Activated T-cell treated with anti-CD3 and anti-CD28 coated beads, Interleukin-2, amount 50 U/mL, for 1 hour (primary cell): ENCODE results near the gene CACNG4.

ENCODE experiments used
- DNase-seq: peaks from one replicate; pipeline ENCODE4 v3.0.0-alpha.2; 2020

Gene CACNG4

DNA sequence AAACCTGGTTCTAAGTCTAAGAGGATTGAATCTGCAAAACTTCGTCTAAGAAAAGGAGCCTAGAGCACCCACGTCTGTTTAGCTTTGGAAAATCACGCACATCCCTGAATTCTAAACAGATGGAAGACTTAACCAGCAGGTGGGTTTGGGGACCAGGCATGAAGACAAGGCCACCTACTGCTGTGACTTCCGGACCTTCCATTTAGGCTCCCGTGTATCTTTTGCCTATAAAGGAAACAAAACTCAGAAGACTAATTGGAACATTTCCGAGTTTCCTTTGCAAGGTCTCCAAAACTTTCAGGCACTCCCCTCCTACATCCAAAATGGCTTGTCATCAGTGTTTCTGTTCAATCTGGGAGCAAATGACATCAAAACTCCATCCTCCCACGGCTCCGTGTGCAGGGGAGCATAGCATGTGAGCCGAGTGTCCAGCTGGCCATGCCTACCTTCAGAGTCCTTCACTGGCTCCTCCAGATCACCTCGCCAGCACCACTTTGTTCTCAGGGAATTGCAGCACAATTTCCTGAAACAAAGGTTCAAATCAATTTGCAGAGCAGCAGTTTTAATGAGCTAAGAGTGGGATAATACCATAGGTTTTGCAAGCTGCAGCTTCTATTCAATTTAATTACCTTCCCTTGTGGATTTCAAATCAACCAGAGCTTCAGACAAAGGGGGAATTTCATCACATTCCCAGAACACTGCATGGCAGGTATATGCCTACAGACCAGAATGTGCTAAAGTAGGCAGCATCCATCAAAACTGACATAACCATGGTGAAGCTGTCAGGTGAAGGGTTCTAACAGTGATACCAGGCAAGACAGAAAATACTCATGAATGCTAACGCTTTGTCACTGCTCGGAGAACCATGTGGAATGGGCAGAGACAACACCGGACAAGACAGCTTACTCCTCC is 103.3 kb downstream of the CACNG4 start:
- no peak for DNase-seq

DNA sequence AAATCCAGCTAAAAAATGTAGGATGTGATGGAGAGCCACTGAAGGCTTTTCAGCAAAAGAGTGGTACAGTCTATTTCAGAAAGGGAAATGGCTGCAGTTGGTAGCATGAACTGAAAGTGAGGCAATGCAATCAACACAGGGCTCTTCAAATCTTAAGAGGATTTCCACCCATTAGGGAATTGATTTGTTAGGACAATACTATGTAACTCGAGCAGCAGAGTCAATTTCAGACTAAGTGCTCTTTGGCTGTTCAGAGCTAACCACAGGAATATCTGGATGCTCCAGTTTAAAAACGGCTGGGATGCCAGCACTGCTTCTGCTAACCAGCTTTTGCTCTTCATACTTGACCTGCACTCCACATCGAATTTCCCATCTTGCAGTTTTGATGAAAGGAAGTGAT is 104.5 kb downstream of the CACNG4 start:
- no peak for DNase-seq

- no peak for DNase-seq
Measured at GRCh38 chr17:67069603-67070136, 105.2 kb downstream of the CACNG4 start.

DNA sequence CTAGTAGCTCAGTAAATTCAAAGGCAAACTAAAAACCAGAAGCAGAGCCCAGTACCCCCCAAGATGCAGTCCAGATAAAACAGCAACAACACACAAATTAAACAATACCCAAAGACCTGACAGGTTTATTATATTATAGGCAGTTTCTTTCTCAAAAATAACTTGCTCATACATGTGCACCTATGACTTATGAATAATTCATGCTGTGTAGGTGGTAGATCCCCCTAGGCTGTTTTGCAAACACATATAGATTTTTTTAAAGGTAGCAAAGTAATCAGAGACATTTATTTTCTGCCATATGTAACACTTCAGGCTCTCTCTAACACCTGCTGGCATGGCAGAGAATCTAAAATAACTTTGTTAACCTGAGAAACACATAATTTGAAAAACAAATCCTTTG is 107.1 kb downstream of the CACNG4 start:
- DNase-seq = no peak

- DNase-seq = no peak
Measured at GRCh38 chr17:67072885-67073284, 108.4 kb downstream of the CACNG4 start.

- no peak for DNase-seq
Measured at GRCh38 chr17:67074781-67075180, 110.3 kb downstream of the CACNG4 start.

DNA sequence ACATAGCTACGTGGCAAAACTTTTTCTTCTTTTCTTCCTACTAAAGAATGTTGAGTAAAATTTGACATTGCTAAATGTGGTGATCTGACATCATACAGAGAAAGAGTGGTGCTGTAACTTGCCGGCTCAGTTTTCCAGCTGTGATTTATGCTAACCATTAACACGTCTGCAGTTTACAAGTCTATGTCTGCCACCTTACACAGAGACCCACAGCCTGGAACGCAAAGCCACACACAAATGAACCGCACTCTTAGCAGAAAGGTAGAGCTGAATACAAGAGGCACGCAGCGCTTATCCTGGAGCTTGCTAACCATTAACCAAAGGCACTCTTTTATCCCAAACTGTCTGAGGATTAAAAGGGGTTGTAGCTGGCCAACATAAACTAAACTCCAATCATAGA is 111.8 kb downstream of the CACNG4 start:
- no peak for DNase-seq

- DNase-seq = no peak
Measured at GRCh38 chr17:67078292-67078691, 113.8 kb downstream of the CACNG4 start.

DNA sequence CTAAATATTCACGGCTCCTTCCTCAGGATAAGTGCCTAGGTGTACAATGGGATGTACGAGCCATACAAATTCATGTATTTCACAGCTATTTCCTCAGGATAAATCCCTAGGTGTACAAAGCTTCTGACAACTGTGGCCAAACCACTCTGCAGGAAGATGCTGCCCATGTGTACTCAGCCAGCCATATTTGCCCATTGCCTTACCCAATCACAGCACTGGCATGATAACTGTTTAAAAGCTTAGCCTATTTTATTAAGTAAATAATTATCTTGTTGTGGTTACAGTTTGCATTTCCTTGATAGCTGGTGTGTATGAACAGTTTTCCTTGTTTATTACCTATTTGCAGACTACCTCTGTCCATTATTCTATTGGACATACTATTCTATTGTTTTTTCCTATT is 115.0 kb downstream of the CACNG4 start:
- no peak for DNase-seq

DNA sequence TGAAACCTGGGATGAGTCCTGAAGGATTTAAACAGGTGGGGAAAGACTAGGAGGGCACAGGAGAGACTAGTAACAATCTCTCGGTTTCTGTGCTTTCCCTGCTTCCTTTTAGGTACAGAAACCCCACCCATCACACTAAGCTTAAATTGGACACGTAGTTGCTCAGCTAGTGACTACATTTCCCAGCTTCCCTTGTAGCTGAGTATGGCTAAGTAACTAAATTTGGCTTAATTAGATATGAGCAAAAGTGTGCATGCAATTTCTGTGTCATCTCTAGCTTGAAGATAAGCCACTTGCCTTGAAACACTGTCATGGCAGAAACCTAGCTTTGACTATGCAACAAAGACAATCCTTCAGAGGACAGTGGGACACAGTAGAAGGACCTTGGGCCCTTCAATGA is 116.3 kb downstream of the CACNG4 start:
- no peak for DNase-seq

DNA sequence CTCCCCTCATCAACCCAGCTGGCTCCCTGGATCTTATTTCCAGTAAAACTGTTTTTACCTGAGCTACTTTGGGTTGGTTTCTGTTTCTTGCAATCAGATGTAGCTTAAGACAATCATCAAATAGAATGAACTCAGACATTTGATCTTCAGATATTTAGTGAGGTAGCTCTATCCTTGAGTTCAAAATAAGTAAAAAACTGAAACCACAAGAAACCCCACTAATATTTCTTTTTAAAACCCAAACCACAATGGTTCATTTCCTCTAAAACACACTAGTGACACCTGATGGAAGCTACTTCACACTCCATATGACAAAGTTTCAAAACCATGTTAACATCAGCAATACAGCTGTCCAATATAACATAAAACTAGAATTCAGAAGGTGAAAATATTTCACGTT is 117.6 kb downstream of the CACNG4 start:
- DNase-seq = no peak
